Loucy (cell line): ENCODE data around the gene RCE1.

ENCODE experiments used
- H2AFZ ChIP-seq: fragments of 200-600 bp; sonication (generic); 2 replicates; pipeline ENCODE4 v1.6.0; 2016; ENCODE audit warnings: antibody characterized with exemption, mild to moderate bottlenecking, low read length, moderate library complexity
- H3F3A ChIP-seq: fragments of 200-600 bp; 2 replicates; pipeline ENCODE4 v1.6.0; 2016; ENCODE audit warnings: antibody characterized with exemption, low read depth, mild to moderate bottlenecking
- H3K27me3 ChIP-seq: fragments of 200-600 bp; sonication (generic); 2 replicates; pipeline ENCODE4 v1.6.1; 2014; ENCODE audit warnings: low read length, mild to moderate bottlenecking; ENCODE audit not compliant: insufficient read depth, poor library complexity, severe bottlenecking
- H3K36me3 ChIP-seq: fragments of 200-600 bp; sonication (generic); 2 replicates; pipeline ENCODE4 v1.6.1; 2016; ENCODE audit warnings: low read length; ENCODE audit not compliant: insufficient read depth
- H3K4me1 ChIP-seq: fragments of 200-600 bp; sonication (generic); 2 replicates; pipeline ENCODE4 v1.5.1; 2014; ENCODE audit warnings: low read length, mild to moderate bottlenecking; ENCODE audit not compliant: insufficient read depth, poor library complexity, severe bottlenecking
- H3K4me2 ChIP-seq: fragments of 200-600 bp; sonication (generic); 2 replicates; pipeline ENCODE4 v1.6.0; 2014; ENCODE audit warnings: antibody characterized with exemption, low read length, low read depth, mild to moderate bottlenecking; ENCODE audit not compliant: poor library complexity, severe bottlenecking
- H3K4me3 ChIP-seq: fragments of 200-600 bp; sonication (generic); 2 replicates; pipeline ENCODE4 v1.5.1; 2014; ENCODE audit warnings: low read length, mild to moderate bottlenecking, mixed read lengths; ENCODE audit not compliant: poor library complexity, severe bottlenecking
- H3K79me2 ChIP-seq: fragments of 200-600 bp; sonication (generic); 2 replicates; pipeline ENCODE4 v1.6.1; 2014; ENCODE audit warnings: low read length; ENCODE audit not compliant: insufficient read depth
- H3K9ac ChIP-seq: fragments of 200-600 bp; sonication (generic); 2 replicates; pipeline ENCODE4 v1.6.0; 2014; ENCODE audit warnings: mild to moderate bottlenecking, low read depth, low read length, moderate library complexity; ENCODE audit not compliant: poor library complexity, severe bottlenecking
- H3K9me2 ChIP-seq: fragments of 200-600 bp; sonication (generic); replicated peaks from 2 replicates; pipeline ENCODE4 v1.6.1; 2016; ENCODE audit warnings: low read depth, low read length, mixed read lengths
- H3K9me3 ChIP-seq: fragments of 200-600 bp; sonication (generic); 2 replicates; pipeline ENCODE4 v1.6.1; 2014; ENCODE audit warnings: mild to moderate bottlenecking, antibody characterized with exemption, low read length, low read depth; ENCODE audit not compliant: insufficient read depth
- H4K20me1 ChIP-seq: fragments of 200-600 bp; sonication (generic); 2 replicates; pipeline ENCODE4 v1.6.0; 2014; ENCODE audit warnings: antibody characterized with exemption, low read length, mild to moderate bottlenecking; ENCODE audit not compliant: insufficient read depth, poor library complexity, severe bottlenecking
- CTCF ChIP-seq: fragments of 200-600 bp; sonication (generic); conservative IDR thresholded peaks from 2 replicates; pipeline ENCODE4 v1.5.1; 2014; ENCODE audit warnings: mild to moderate bottlenecking, antibody characterized with exemption, low read length
- EZH2phosphoT487 ChIP-seq: fragments of 200-600 bp; IDR thresholded peaks from 2 replicates; pipeline ENCODE4 v1.6.1; 2018; ENCODE audit warnings: antibody characterized with exemption, mild to moderate bottlenecking, moderate library complexity, borderline replicate concordance

The RCE1 gene

GRCh38 chr11:66871521-66871901, 28.3 kb downstream of the RCE1 start:
- no peaks in the 10 kb centered on the region for H3K27me3 ChIP-seq
- TF ChIP-seq CTCF (no peak), EZH2phosphoT487 (no peak)
- no peak overlapping the region for H3K4me3 ChIP-seq
- no peak overlapping the region for H2AFZ ChIP-seq
- H3K79me2 ChIP-seq: no peaks in the 10 kb centered on the region
- no peaks in the 10 kb centered on the region for H3K9me2 ChIP-seq
- no peaks in the 10 kb centered on the region for H3K4me1 ChIP-seq
- no peak overlapping the region for H3K9ac ChIP-seq
- no peak overlapping the region for H3K4me2 ChIP-seq
- H3F3A ChIP-seq: no peaks in the 10 kb centered on the region
- no peaks in the 10 kb centered on the region for H3K9me3 ChIP-seq
- H4K20me1 ChIP-seq: no peaks in the 10 kb centered on the region
- H3K36me3 ChIP-seq: no peaks in the 10 kb centered on the region

GRCh38 chr11:66874232-66874631, 31.0 kb downstream of the RCE1 start:
- no peaks in the 10 kb centered on the region for H3K9me2 ChIP-seq
- H3K36me3 ChIP-seq: no peaks in the 10 kb centered on the region
- H3K4me3 ChIP-seq: no peak overlapping the region
- no peaks in the 10 kb centered on the region for H4K20me1 ChIP-seq
- no peak overlapping the region for H3K4me2 ChIP-seq
- no peaks in the 10 kb centered on the region for H3K79me2 ChIP-seq
- H3K27me3 ChIP-seq: no peaks in the 10 kb centered on the region
- no peaks in the 10 kb centered on the region for H3K9me3 ChIP-seq
- 0 out of 2 replicates have a peak, but pooled peaks have one; percentile 27 for TF ChIP-seq CTCF
- TF ChIP-seq EZH2phosphoT487: no peak
- H3K9ac ChIP-seq: no peak overlapping the region
- H3K4me1 ChIP-seq: peaks cover 7% of the 10 kb centered on the region
- no peaks in the 10 kb centered on the region for H3F3A ChIP-seq
- H2AFZ ChIP-seq: no peak overlapping the region

- Histone ChIP-seq H2AFZ (no peak overlapping the region), H4K20me1 (no peaks in the 10 kb centered on the region), H3K9ac (no peak overlapping the region), H3F3A (no peaks in the 10 kb centered on the region), H3K27me3 (no peaks in the 10 kb centered on the region), H3K9me2 (no peaks in the 10 kb centered on the region), H3K79me2 (no peaks in the 10 kb centered on the region), H3K36me3 (no peaks in the 10 kb centered on the region), H3K4me3 (no peak overlapping the region), H3K9me3 (no peaks in the 10 kb centered on the region), H3K4me2 (no peak overlapping the region), H3K4me1 (peaks cover 17% of the 10 kb centered on the region)
- no peak for TF ChIP-seq EZH2phosphoT487
- TF ChIP-seq CTCF: no peak
These were observed 32.1 kb downstream of the RCE1 start for GRCh38 chr11:66875378-66875777.
